IMR-90 (cell line): ENCODE measurements around the gene RIPOR3.
A peak's percentile ranks its signal among the peaks of the same experiment; 100 is the strongest.

ENCODE experiments used
- BHLHE40 ChIP-seq: fragments of 150-350 bp; IDR thresholded peaks from 2 replicates; pipeline ENCODE4 v1.6.1; 2016; ENCODE audit warnings: mild to moderate bottlenecking, low read depth, low read length
- CEBPB ChIP-seq: IDR thresholded peaks from 2 replicates; pipeline ENCODE4 v1.6.1; 2012; ENCODE audit warnings: low read depth, low read length, improper control_type of control experiment
- CHD1 ChIP-seq: IDR thresholded peaks from 2 replicates; pipeline ENCODE4 v1.6.1; 2012; ENCODE audit warnings: low read depth, low read length, improper control_type of control experiment
- FOS ChIP-seq: fragments of 150-350 bp; IDR thresholded peaks from 2 replicates; pipeline ENCODE4 v1.6.1; 2016; ENCODE audit warnings: low read depth, low read length
- MAZ ChIP-seq: IDR thresholded peaks from 2 replicates; pipeline ENCODE4 v1.6.1; 2012; ENCODE audit warnings: low read depth, mild to moderate bottlenecking, low read length, improper control_type of control experiment, moderate library complexity, borderline replicate concordance
- MXI1 ChIP-seq: IDR thresholded peaks from 2 replicates; pipeline ENCODE4 v1.6.1; 2012; ENCODE audit warnings: low read depth, mild to moderate bottlenecking, low read length, moderate library complexity, borderline replicate concordance
- RAD21 ChIP-seq: IDR thresholded peaks from 2 replicates; pipeline ENCODE4 v1.6.1; 2012; ENCODE audit warnings: low read length, improper control_type of control experiment
- RFX5 ChIP-seq: IDR thresholded peaks from 2 replicates; pipeline ENCODE4 v1.8.0; 2012; ENCODE audit warnings: low read depth, mild to moderate bottlenecking, low read length, moderate library complexity
- TF ChIP-seq, protein P1 (sequence below): conservative IDR thresholded peaks from 2 replicates; pipeline ENCODE4 v1.5.1; 2012; ENCODE audit warnings: mild to moderate bottlenecking, low read depth, low read length, improper control_type of control experiment
- TF ChIP-seq, protein P2 (sequence below): fragments of 150-350 bp; IDR thresholded peaks from 2 replicates; pipeline ENCODE4 v1.6.1; 2017; ENCODE audit warnings: mild to moderate bottlenecking, antibody characterized with exemption, low read length, low read depth
- TF ChIP-seq, protein P3 (sequence below): fragments of 150-350 bp; IDR thresholded peaks from 2 replicates; pipeline ENCODE4 v1.6.1; 2016; ENCODE audit warnings: low read depth, mild to moderate bottlenecking, low read length, moderate library complexity, borderline replicate concordance

DNA sequence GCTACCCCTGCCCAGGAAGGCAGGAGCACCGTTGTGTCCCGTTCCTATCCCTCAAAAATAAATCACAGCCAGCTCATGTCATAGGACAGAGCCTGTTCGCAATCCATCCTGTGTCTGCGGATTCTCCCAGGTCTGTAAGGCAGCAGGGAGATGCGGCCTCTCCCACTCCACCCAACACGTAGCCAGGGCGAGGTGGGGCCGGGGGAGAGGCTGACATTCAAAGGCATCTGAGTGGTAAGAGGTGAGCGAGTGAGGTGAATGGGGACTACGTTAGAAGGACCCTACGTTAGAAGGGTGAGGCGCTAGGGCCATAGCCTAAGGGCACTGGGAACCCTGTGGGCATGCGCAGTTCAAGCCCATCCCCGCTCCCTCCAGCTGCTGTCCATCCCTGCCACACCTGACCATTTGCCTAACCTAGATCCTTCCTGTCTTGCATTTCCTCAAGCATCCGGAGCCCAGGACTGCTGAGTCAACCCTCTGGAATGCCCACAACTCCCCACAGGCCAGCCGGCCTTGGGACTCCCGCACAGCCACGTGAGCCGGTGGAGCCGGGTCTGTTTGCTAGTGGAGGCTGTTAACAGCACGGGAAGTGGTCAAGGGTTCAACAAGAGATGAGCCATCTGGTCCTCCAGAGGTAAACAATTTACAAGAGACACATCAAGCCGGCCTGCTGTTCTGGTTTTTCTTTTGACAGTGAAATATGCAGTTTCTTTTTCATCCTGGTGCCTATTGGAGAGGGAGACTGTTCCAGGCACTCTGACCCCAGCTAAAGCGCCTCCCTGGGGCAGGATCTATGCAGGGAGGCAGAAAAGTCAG is 45.9 kb downstream of the RIPOR3 start:
- TF ChIP-seq, protein P1, sequence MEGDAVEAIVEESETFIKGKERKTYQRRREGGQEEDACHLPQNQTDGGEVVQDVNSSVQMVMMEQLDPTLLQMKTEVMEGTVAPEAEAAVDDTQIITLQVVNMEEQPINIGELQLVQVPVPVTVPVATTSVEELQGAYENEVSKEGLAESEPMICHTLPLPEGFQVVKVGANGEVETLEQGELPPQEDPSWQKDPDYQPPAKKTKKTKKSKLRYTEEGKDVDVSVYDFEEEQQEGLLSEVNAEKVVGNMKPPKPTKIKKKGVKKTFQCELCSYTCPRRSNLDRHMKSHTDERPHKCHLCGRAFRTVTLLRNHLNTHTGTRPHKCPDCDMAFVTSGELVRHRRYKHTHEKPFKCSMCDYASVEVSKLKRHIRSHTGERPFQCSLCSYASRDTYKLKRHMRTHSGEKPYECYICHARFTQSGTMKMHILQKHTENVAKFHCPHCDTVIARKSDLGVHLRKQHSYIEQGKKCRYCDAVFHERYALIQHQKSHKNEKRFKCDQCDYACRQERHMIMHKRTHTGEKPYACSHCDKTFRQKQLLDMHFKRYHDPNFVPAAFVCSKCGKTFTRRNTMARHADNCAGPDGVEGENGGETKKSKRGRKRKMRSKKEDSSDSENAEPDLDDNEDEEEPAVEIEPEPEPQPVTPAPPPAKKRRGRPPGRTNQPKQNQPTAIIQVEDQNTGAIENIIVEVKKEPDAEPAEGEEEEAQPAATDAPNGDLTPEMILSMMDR, result 0 out of 2 replicates have a peak, but pooled peaks have one; percentile 10
- peak; percentile 83 for TF ChIP-seq FOS
- TF ChIP-seq MXI1, result peak; percentile 74
- peak; percentile 70; the same call in 1 of the 2 replicates for TF ChIP-seq CEBPB
- TF ChIP-seq RFX5, result no peak
- no peak for TF ChIP-seq RAD21
- peak; percentile 26 for TF ChIP-seq MAZ
- TF ChIP-seq, protein P2, sequence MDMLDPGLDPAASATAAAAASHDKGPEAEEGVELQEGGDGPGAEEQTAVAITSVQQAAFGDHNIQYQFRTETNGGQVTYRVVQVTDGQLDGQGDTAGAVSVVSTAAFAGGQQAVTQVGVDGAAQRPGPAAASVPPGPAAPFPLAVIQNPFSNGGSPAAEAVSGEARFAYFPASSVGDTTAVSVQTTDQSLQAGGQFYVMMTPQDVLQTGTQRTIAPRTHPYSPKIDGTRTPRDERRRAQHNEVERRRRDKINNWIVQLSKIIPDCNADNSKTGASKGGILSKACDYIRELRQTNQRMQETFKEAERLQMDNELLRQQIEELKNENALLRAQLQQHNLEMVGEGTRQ, result peak; percentile 90
- TF ChIP-seq, protein P3, sequence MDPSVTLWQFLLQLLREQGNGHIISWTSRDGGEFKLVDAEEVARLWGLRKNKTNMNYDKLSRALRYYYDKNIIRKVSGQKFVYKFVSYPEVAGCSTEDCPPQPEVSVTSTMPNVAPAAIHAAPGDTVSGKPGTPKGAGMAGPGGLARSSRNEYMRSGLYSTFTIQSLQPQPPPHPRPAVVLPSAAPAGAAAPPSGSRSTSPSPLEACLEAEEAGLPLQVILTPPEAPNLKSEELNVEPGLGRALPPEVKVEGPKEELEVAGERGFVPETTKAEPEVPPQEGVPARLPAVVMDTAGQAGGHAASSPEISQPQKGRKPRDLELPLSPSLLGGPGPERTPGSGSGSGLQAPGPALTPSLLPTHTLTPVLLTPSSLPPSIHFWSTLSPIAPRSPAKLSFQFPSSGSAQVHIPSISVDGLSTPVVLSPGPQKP, result no peak
- TF ChIP-seq CHD1, result no peak
- peak; percentile 100 for TF ChIP-seq BHLHE40
